ENCODE measurements around the gene PLP2.
"Not testable (repeated sequence)": the region's sequence is repeated elsewhere in the genome, so short reads cannot be mapped to it uniquely, and the experiment has no call there.

The PLP2 gene

DNA sequence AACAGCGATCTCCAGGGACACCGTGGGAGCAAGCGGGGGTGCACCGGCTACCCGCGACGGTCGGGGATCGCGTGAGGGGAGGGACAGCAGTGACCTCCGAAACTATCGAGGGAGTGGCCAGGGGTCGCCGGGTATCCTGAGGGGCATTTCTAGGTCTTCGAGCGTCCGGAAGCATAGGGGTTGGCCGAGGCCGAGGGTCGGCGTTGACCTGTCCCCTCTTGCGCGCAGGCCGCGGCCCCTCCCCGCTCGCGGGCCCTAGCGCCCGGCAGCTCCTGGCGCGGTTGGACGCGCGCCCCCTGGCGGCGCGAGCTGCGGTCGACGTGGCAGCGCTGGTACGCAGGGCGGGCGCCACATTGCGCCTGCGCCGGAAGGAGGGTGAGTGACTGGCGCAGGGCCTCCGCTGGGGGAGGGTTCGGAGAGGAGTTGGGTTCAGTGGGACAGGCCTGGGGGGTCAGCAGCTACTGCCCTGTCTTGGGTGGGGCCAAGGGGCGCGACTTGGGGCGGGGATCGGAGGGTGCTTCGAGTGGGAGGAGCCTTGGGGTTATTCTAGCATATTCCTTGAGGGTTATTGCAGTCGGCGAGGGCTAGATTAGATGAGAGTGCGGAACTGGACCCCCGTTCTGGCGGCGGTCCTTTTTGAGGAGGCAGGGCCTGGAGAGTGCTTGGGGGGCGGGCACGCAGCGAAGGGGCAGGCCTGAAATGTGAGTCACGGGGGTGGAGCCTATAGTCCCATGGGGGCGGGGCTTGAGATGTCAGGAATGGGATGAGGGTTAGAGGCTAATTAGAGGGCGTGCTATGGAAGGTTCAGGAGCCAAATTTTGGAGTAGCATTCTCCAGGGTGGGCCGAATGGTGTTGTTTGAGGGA, 7.9 kb upstream of the PLP2 start:
- DNase-seq (ENCODE audit: low read depth in 2 of 2): peak; percentile 52 to 56

DNA sequence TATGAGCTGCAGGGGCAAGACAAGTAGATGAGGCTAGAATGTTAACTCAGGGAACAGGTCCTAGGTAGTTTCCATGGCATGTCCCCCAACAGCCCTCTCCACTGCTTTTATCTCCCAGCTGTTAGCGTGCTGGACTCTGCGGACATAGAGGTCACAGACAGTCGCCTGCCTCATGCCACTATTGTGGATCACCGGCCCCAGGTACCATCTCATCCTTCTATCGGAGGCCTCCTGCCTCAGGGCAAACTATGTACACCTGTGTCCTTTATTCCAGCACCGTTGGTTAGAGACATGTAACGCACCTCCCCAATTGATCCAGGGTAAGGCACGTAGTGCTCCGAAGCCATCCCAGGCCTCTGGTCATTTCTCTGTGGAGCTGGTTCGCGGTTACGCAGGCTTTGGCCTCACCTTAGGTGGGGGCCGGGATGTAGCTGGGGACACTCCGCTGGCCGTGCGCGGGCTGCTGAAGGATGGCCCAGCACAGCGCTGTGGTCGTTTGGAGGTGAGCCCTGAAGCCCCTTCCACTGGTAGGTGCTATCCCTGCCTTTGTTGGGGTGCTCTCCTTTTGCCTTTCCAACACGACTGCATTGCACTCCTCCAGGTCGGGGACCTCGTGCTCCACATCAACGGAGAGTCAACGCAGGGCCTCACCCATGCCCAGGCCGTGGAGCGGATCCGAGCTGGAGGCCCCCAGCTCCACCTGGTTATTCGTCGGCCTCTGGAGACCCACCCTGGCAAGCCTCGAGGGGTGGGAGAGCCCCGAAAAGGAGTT, 6.9 kb upstream of the PLP2 start:
- DNase-seq (ENCODE audit: low read depth in 2 of 2): no peak

DNA sequence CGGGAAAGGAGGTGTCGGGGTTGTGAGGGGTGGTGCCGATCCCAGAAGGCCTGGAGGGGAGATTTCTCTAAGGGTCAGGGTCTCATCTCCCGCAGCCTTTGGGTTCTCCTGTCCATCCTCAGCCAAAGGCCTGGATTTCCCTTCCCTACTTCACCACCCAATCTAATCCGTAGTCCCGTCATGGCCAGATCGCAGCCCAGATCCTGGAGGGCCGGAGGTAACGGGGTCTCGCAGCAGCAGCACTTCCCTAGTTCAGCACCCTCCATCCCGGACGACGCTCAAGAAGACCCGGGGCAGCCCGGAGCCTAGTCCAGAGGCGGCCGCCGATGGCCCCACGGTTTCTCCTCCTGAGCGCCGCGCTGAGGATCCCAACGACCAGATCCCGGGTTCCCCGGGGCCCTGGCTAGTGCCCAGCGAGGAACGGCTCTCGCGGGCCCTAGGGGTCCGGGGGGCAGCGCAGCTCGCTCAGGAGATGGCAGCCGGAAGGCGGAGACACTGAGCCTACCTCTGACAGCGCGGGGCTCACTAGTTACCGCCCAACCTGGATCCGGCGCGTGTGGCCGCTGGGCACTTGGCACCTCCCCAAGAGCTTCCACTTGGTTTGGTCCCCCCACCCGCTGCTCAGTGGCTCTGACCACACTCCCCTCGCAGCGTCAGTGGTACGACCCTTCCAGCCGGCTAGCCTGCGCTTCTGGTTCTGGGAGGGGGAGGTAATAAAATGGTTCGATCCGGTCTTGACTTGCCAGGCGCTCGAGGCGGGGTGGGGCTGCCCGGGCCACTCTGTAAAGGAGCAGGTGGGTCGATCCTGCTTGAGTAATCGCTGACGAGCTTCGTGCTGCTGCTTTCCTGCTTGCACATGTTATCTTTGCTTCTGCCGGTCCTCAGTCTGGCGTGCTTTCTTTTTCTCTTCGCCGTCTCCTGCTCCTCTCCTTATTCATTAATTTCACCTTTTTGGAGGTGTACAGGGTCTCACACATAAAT, 5.5 kb upstream of the PLP2 start:
- DNase-seq (ENCODE audit: low read depth in 2 of 2): peak; percentile 47 to 51

DNA sequence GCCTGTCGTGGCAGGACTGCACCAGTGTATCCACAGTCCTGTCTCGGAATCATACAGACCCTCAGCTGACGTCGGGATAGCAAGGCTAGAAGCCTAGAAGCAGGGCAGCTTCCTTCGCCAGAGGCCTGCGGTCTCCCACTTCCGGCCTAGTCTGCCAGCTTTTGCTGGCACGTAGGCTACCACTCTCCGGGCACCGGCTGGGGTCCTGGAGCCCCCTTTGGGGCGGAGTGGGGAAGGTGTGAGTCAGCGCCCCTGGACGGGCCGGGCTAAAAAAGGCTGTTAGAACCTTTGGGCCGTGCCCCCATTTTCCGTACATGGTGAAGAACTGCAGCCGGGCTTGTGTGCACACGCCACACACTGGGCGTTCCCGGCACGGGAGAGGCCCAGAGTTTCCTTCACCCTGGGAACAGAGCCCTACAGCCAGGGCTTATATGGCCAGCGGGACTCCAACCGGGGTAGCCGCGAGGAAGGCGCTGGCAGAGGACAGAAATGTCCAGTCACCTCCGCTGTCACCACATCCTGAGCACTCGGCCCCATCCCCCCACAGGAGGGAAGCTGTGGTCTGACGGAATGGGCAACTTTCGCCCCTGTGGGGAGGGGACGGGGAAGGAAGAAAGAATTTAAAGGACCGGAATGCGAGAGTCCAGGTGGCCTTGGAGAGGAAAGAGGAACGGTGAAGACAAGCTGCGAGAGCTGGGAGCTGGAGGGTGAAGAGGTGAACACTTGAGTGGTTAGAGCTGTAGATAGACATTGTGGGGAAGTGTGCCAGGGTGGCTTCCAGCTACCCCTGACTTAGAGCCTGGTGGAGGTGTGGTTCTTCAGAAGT, 4.6 kb upstream of the PLP2 start:
- DNase-seq (ENCODE audit: low read depth in 2 of 2): peak; percentile 32 to 39

DNA sequence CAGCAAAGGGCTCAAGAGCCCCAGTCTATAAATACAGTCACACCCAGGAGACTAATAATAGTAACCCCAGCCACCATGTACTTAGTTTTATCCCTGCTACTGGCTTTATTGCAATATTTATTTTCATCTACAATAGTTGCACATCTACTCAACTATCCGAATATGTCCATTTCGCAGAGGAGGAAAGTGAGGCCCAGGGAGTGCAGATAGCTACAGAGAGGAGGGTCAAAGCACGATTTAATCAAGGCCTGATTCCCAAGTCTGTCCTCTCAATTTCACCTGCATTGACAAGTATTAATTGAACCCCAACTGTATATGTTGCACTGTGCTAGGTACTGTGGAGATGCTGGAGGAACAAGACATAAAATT, 4.0 kb upstream of the PLP2 start:
- no peak for DNase-seq (ENCODE audit: low read depth in 2 of 2)

DNA sequence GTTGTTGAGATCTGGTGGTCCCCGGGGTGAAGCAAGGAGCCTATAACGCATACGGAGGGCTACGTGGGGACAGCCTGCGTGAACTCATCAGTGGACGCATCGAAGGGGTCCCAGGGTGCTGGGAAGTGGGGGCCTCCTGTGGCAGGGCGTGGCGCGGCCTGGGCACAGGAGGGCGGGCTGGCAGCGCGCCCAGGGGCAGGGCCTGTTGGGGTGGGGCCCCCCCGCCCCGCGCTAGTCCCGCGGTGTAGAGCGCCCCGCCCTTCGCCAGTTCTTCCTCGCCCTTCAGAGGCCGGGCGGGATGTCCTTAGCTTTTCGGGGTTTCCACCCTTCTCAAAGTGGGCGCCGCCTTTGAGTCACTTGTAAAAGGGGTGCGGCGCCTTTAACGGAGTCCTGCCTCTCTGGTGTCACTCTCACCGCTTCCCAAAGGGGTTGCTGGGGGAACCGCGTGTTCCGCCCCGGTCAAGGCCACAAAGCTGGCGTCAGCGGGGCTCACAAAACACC, 632 bp downstream of the PLP2 start:
- peak; percentile 39 to 43 for DNase-seq (ENCODE audit: low read depth in 2 of 2)

DNA sequence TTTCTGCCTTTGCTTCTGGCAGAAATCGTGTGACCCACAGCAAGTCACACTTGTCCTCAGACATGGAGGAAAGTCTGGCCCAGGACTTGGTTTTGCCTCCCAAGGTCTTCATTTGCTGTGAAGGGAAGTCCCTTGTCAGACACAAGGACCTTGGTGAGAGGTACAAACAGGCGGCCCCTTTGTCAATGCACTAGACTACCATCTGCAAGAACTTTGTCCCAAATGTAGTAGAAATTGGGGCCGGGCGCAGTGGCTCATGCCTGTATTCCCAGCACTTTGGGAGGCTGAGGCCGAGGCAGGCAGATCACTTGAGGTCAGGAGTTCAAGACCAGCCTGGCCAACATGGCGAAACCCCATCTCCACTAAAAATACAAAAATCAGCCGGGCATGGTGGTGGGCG, 1.8 kb downstream of the PLP2 start:
- DNase-seq (ENCODE audit: low read depth in 2 of 2): not testable (repeated sequence)

DNA sequence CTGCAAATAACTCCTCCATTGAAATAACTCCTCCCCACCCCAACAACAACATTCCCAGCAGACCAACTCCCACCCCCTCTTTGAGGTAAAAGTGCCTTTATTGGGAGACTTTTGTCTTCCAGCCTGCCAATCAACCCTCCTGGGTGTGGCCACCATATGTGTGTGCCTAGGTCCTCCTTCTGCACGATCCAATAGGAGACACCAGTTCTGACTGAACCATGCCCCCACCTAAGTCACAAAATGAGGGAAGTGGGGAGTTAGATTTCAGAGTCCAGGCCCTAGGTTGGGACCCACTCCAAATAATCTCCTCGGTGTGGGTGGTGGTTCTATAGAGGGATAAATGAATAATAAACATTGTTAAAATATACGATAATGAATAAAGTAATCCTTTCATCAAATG, 3.0 kb downstream of the PLP2 start:
- DNase-seq (ENCODE audit: low read depth in 2 of 2): no peak

DNA sequence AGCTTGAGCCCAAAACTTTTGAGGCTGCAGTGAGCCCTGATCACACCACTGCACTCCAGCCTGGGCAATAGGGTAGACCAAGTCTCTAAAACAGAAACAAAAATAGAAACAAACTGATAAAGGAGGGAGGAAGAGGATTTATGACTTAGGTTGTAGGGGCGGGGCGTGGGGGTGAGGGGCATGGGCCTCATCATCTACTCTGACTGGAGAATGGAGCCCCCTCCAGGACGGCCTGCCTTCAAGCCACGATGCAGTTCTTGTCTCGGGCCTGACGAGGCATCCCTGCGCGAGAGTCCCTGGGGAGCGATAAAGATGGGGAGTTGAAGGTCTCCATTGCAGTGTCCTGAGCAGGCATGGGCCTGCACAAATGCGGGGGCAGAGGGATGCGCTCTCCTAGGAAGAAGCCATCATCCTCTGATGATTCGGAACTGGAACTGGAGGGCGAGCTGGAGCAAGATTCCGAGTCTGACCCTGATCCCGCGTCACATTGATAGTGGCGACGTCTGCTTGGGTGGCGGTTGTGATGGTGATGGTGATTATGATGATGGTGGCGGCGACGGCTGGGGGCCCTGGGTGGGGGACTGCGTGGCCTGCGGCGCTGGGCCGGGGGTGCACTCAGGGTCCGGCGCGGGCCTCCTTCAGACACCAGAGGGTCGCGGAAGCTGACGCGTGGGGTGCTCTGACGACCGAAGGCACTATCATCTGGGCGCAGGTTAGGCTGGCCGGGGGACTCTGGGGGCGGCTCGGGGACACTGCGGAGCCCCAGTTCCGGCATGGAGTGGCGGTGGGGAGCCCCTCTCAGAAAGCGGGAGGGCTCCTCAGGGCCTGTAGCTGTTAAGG, 4.0 kb downstream of the PLP2 start:
- DNase-seq (ENCODE audit: low read depth in 2 of 2): no peak

DNA sequence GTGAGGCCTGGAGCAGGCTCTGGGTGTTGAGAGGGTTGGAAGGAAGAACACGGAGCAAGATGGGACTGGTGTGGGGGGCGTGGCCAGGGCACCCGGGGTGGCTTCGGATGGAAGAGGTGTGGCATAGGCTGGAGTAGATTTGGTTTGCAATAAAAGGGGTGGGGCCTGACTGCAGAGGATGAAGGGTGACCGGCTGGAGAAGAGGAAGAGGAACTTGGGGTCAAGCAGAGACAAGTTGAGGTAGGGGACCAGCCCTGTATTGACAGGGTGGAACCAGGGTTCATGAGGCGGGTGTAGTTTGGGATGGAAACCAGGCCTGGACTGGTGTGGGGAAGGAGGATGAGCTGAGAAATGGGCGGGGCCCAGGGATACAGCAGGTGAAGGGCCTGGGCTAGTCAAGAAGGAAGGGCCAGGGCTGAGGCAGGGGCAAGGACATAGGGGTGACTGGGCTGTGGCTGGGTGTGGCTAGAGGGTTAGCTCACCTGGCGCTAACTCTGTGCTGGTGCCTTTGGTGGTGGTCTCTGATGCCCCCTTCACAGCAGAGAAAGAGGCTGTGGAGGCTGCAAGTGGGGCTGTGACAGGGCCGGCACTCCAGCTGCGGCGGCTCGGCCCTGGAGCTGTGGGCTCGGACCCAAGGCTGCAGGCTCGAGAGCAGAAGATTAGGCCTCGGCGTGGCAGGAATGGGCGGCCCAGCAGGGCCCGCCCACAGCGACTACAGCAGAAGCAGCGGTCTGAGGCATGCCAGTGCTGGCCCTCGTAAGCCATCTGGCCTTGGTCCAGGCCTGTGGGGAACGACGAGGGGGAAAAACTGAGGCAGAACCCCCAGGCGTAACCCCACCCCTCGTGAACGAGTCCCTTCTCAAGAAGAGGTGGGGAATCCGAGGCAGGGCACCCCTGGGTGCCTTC, 5.0 kb downstream of the PLP2 start:
- DNase-seq (ENCODE audit: low read depth in 2 of 2): no peak

DNA sequence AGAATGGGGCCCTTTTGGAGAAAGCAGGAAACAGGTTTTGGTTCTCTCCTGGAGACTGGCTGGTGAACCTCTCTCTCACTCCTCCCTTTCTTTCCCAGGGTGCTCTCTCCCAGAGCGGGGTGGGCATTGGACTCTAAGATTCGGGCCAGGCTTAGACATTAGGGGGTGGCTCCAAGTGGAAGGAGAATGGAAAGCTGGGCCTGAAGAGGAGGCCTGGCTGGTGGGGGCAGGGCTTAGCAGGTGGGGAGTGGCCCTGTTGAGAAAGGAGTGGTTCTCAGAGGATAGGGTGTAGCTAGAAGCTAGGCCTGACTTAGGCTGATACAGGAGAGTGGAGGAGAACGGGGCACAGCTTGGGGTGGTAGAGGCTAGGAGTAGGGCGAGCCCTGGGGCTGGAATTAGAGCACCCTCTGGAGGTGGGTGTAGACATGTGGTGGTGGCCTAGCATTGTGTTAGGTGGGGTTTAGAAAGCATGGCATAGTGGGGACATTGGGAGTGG, 5.7 kb downstream of the PLP2 start:
- no peak for DNase-seq (ENCODE audit: low read depth in 2 of 2)

DNA sequence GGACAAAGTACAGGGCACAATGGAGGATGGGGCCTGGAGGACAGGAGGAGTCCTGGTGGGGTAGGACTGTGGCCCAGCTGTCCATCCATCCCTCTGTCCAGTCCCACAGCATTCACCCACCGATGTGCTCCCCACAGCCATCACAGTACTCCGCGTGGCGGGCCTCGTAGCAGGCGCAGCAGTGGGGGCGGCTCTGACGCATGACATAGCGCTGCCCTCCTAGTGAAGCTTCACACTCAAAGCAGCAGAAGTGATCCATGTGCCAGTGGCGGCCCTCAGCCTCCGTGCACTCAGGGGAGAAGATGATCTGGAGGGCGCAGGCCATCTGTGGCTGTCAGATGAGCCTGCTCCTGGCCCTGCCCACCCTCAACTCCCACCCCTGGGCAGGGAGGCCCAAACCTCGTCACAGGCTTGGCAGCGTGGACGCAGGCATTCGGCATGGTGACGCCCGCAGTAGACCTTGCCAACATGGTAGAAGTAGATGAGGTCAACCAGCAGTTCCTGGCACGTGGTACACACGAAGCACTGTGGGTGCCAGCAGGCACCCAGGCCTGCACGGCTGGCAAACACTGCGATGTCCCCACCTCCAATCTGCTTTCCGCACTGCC, 6.3 kb downstream of the PLP2 start:
- no peak for DNase-seq (ENCODE audit: low read depth in 2 of 2)

DNA sequence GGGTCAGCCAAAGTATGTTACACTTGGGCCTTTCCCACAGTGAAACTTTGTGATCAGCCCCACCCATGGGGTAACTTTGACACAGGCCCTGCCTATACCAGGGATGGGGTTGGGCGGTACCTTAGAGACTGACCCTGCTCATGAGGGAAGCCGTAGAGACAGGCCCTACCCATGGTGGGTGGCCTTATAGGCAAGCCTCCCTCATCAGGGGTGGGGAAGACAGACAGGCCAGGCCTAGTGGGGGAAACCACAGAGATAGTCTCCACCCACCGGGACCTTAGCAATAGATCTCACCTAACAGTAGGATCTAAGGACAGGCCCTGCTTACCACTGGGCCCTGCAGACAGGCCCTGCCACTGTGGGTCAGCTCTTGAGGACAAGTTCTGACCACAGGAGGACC, 6.8 kb downstream of the PLP2 start:
- no peak for DNase-seq (ENCODE audit: low read depth in 2 of 2)

DNA sequence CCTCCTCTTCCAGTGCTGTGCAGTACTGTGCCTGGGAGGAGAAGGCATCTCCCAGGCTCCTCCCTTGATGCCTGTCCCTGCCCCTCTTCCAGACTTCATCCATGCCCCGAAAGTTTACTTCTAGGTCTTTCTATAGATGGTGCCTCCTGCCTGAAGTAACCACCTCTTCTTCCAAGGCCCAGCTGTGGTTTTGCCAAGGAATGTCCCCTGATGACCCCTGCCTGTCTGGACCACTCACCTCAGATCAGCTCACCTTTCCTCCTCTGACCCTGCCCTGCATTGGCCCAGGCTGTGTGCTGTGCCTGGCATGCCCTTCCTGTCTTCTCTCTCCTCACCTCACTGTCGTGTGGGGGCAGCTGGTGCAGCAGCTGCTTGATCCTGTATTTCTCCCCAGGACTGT, 7.7 kb downstream of the PLP2 start:
- DNase-seq (ENCODE audit: low read depth in 2 of 2): no peak

DNA sequence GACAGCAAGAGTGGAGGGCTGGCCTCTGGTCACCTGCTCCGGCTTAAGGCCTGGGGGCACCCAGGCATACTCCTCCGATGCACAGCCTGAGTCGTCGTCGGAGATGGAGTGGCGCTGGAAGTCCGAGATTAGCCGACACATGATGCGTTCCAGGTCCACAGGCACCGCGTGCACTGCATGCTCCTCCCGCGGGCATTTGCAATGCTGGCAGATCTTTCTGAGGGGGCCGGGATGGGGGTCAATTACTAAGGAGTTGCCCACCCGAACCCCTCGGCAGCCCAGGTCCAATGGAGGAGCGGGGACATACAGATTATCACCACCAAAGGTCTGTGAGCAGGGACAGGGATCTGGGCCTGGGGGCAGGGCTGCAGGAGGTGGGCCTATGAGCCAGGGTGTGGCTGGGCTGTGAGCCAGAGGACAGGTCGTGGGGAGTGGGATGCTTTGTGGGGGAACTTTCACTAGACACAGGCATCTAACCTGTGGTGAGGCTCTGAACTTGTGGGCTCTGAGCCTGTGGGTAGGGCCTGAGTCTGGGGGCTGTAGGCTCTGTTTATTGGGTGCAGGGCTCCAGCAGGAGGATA, 12.1 kb downstream of the PLP2 start:
- DNase-seq (ENCODE audit: low read depth in 2 of 2): no peak

DNA sequence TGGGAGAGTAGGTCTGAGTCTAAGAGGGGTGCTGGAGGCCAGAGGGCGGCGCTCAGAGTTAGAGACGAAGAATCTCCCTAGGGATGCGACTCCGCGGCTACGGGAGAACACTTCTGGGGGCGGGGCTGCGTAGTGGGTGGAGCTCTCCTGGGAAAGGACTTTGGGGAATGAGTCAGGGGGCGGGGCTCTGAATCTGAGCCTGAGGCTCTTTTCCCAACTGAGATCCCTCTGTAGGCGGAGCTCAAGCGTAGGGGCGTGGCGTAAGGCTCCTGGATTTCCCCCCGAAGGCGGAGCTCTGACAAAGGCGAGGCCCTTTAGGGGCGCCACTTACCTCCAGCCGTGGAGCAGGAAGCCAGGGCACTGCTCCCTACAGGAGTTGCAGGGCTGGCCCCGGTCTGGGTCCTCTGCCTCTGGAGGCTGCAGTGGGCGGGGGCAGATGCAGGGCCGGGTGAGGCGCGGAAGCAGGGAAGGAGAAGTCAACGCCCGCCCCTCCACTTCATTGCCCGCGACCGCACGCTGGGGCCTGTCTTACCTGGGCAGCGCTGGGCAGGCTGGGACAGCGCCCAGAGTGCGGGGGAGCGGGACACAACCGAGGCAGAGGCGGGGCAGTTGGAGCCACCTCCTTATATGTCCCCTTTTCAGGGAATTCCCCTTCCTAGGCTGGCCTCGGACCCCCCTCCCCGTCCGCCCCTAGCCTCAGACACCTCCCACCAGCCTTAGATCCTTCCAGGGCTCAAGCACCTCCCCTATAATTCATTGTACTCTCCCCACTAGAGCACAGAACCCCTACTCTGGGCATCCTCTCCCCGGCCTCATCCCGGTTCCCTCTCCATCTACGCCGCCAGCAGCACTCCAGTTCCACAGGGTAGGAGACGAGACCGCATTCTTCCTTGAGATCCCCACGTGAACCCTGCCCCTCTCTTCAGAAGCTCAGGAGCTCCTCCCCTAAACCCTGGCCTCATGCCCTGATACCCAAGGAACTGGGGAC, 12.9 kb downstream of the PLP2 start:
- no peak for DNase-seq (ENCODE audit: low read depth in 2 of 2)
